IMR-90 (cell line): ENCODE results near the gene GNB1L. TPM values are rescaled to one million over a fixed set of nuclear protein-coding genes. Genes with fewer than 3 reads are reported as not detected.

ENCODE experiments used
- ATAC-seq: fragments of 200-7000 bp; cut with Tn5 transposase; 2 replicates; pipeline ENCODE4 v1.9.1; 2020; ENCODE audit warnings: low read depth, mild to moderate bottlenecking, moderate library complexity
- BruUV-seq: library from RNA; stranded (reverse); fragments of 400-500 nt; replicated peaks from 2 replicates; lab custom pipeline; 2021; lab: Mats Ljungman, UMichigan
- CTCF ChIA-PET: fragments of 300-600 bp; formaldehyde crosslinking; extraction: SDS; loops from one replicate; lab custom pipeline; 2021; ENCODE audit warnings: antibody characterized with exemption; lab: Yijun Ruan, JAX
- POLR2A ChIA-PET: fragments of 300-600 bp; sonication (Branson Sonifier 250); formaldehyde crosslinking; loops from one replicate; lab custom pipeline; 2022; ENCODE audit warnings: antibody characterized with exemption; ENCODE audit not compliant: unreplicated experiment; lab: Charles Lee
- DNase-seq: peaks from one replicate; pipeline ENCODE4 v3.0.0; 2013
- H2AFZ ChIP-seq: replicated peaks from 2 replicates; pipeline ENCODE3; 2013; ENCODE audit warnings: low read length, mild to moderate bottlenecking; ENCODE audit not compliant: poor library complexity
- H2AK5ac ChIP-seq: 2 replicates; pipeline ENCODE4 v1.6.1; 2013; ENCODE audit warnings: low read depth, low read length, inconsistent platforms
- H2AK9ac ChIP-seq: replicated peaks from 2 replicates; pipeline ENCODE3; 2013; ENCODE audit warnings: mild to moderate bottlenecking, low read depth, low read length, moderate library complexity; ENCODE audit not compliant: poor library complexity
- H2BK120ac ChIP-seq: 2 replicates; pipeline ENCODE4 v1.6.1; 2013; ENCODE audit warnings: low read depth, low read length, inconsistent platforms
- H2BK15ac ChIP-seq: 3 replicates; pipeline ENCODE4 v1.6.1; 2013; ENCODE audit warnings: low read depth, low read length, inconsistent platforms
- H2BK20ac ChIP-seq: 2 replicates; pipeline ENCODE4 v1.6.1; 2013; ENCODE audit warnings: low read depth, mild to moderate bottlenecking, inconsistent platforms, low read length, moderate library complexity
- H2BK5ac ChIP-seq: 2 replicates; pipeline ENCODE4 v1.6.1; 2013; ENCODE audit warnings: mild to moderate bottlenecking, low read depth, low read length, inconsistent platforms; ENCODE audit not compliant: poor library complexity, severe bottlenecking
- H3K14ac ChIP-seq: replicated peaks from 2 replicates; pipeline ENCODE4 v1.6.1; 2013; ENCODE audit warnings: low read depth, low read length, inconsistent platforms
- H3K18ac ChIP-seq: 2 replicates; pipeline ENCODE4 v1.6.1; 2013; ENCODE audit warnings: low read depth, low read length, control low read depth
- H3K23ac ChIP-seq: 2 replicates; pipeline ENCODE4 v1.6.1; 2013; ENCODE audit warnings: low read depth, low read length, inconsistent platforms
- H3K27ac ChIP-seq: 2 replicates; pipeline ENCODE4 v1.5.1; 2013; ENCODE audit warnings: mild to moderate bottlenecking, control low read depth, low read length; ENCODE audit not compliant: insufficient read depth
- H3K27me3 ChIP-seq: 2 replicates; pipeline ENCODE4 v1.6.1; 2013; ENCODE audit warnings: low read length; ENCODE audit not compliant: control insufficient read depth, insufficient read depth
- H3K36me3 ChIP-seq: 2 replicates; pipeline ENCODE4 v1.6.1; 2013; ENCODE audit warnings: low read length, mixed read lengths; ENCODE audit not compliant: control insufficient read depth, insufficient read depth
- H3K4ac ChIP-seq: 2 replicates; pipeline ENCODE4 v1.6.1; 2013; ENCODE audit warnings: low read depth, low read length, inconsistent platforms
- H3K4me1 ChIP-seq: 2 replicates; pipeline ENCODE4 v1.6.1; 2013; ENCODE audit warnings: low read length, mixed read lengths; ENCODE audit not compliant: control insufficient read depth, insufficient read depth
- H3K4me2 ChIP-seq: 2 replicates; pipeline ENCODE4 v1.6.1; 2013; ENCODE audit warnings: low read depth, mild to moderate bottlenecking, control low read depth, low read length, moderate library complexity
- H3K4me3 ChIP-seq: 2 replicates; pipeline ENCODE4 v1.5.1; 2013; ENCODE audit warnings: low read depth, mild to moderate bottlenecking, control low read depth, low read length, moderate library complexity; ENCODE audit not compliant: insufficient read depth
- H3K56ac ChIP-seq: 2 replicates; pipeline ENCODE4 v1.6.1; 2013; ENCODE audit warnings: low read length, inconsistent platforms; ENCODE audit not compliant: insufficient read depth; ENCODE audit errors: extremely low read depth
- H3K79me1 ChIP-seq, 2 experiments: 2 replicates each; pipeline ENCODE4 v1.6.1; 2013; ENCODE audit warnings: low read length in 2 of 2, inconsistent platforms in 1 of 2, low read depth in 1 of 2
- H3K9ac ChIP-seq: 2 replicates; pipeline ENCODE4 v1.6.1; 2013; ENCODE audit warnings: low read depth, low read length, control low read depth
- H3K9me1 ChIP-seq: 2 replicates; pipeline ENCODE4 v1.6.1; 2013; ENCODE audit warnings: low read length, inconsistent platforms; ENCODE audit not compliant: insufficient read depth
- H3K9me3 ChIP-seq: 2 replicates; pipeline ENCODE4 v1.6.1; 2013; ENCODE audit warnings: low read length; ENCODE audit not compliant: control insufficient read depth, insufficient read depth
- H4K20me1 ChIP-seq: 2 replicates; pipeline ENCODE4 v1.6.1; 2013; ENCODE audit warnings: low read length, inconsistent platforms; ENCODE audit not compliant: insufficient read depth
- H4K5ac ChIP-seq: 2 replicates; pipeline ENCODE4 v1.6.1; 2013; ENCODE audit warnings: mild to moderate bottlenecking, low read depth, low read length, control low read depth
- H4K8ac ChIP-seq, 2 experiments: 2 replicates each; pipeline ENCODE4 v1.6.1; 2013; ENCODE audit warnings: low read depth in 2 of 2, low read length in 2 of 2, control low read depth in 1 of 2, inconsistent platforms in 1 of 2
- H4K91ac ChIP-seq: 2 replicates; pipeline ENCODE4 v1.6.1; 2013; ENCODE audit warnings: low read depth, low read length, inconsistent platforms; ENCODE audit not compliant: insufficient read depth
- BHLHE40 ChIP-seq: fragments of 150-350 bp; IDR thresholded peaks from 2 replicates; pipeline ENCODE4 v1.6.1; 2016; ENCODE audit warnings: mild to moderate bottlenecking, low read depth, low read length
- CEBPB ChIP-seq: IDR thresholded peaks from 2 replicates; pipeline ENCODE4 v1.6.1; 2012; ENCODE audit warnings: low read depth, low read length, improper control_type of control experiment
- CHD1 ChIP-seq: IDR thresholded peaks from 2 replicates; pipeline ENCODE4 v1.6.1; 2012; ENCODE audit warnings: low read depth, low read length, improper control_type of control experiment
- FOS ChIP-seq: fragments of 150-350 bp; IDR thresholded peaks from 2 replicates; pipeline ENCODE4 v1.6.1; 2016; ENCODE audit warnings: low read depth, low read length
- MAZ ChIP-seq: IDR thresholded peaks from 2 replicates; pipeline ENCODE4 v1.6.1; 2012; ENCODE audit warnings: low read depth, mild to moderate bottlenecking, low read length, improper control_type of control experiment, moderate library complexity, borderline replicate concordance
- NFE2L2 ChIP-seq: fragments of 150-350 bp; IDR thresholded peaks from 2 replicates; pipeline ENCODE4 v1.6.1; 2016; ENCODE audit warnings: low read depth, mild to moderate bottlenecking, low read length
- RAD21 ChIP-seq: IDR thresholded peaks from 2 replicates; pipeline ENCODE4 v1.6.1; 2012; ENCODE audit warnings: low read length, improper control_type of control experiment
- RCOR1 ChIP-seq: IDR thresholded peaks from 2 replicates; pipeline ENCODE4 v1.6.1; 2012; ENCODE audit warnings: mild to moderate bottlenecking, low read length, improper control_type of control experiment; ENCODE audit not compliant: insufficient replicate concordance
- RFX5 ChIP-seq: IDR thresholded peaks from 2 replicates; pipeline ENCODE4 v1.8.0; 2012; ENCODE audit warnings: low read depth, mild to moderate bottlenecking, low read length, moderate library complexity
- WGBS, 2 experiments: methylation state at CpG; one replicate each; pipeline versions ENCODE4 v1.1.5 to v1.1.7; 2013; ENCODE audit warnings: missing lambda C conversion rate in 2 of 2; ENCODE audit not compliant: insufficient read length in 1 of 2; ENCODE audit errors: extremely low coverage in 2 of 2; 5-methylcytosine and 5-hydroxymethylcytosine counted together
- dilution Hi-C: fragments of 300-500 bp; cut with HindIII; formaldehyde crosslinking; loops from one replicate; pipeline ENCODE4 v1.14.3; 2018; ENCODE audit warnings: low sequenced_read_pairs; ENCODE audit not compliant: unreplicated experiment
- in situ Hi-C: fragments of 300-500 bp; cut with MboI; formaldehyde crosslinking; loops from 3 replicates; pipeline ENCODE4 v1.14.3; 2019; ENCODE audit warnings: low sequenced_read_pairs, inconsistent platforms, mixed read lengths
- intact Hi-C: fragments of 100-400 bp; cut with micrococcal nuclease; formaldehyde crosslinking; loops from 2 replicates; pipeline ENCODE4 v1.10.0; 2022
- polyA plus RNA-seq, 3 experiments: library from polyadenylated mRNA; depleted of rRNA; stranded (reverse); fragments of >200 nt; gene quantifications; 2 replicates each; pipeline ENCODE4 v1.2.3, GENCODE V29; 2012; ENCODE audit warnings: low replicate concordance in 1 of 3
- total RNA-seq: library from RNA; depleted of rRNA; stranded (reverse); fragments of >200 nt; gene quantifications from 2 replicates; pipeline ENCODE4 v1.2.3, GENCODE V29; 2012
- TF ChIP-seq, protein P1 (sequence below): fragments of 150-350 bp; IDR thresholded peaks from 2 replicates; pipeline ENCODE4 v1.6.1; 2016; ENCODE audit warnings: low read depth, mild to moderate bottlenecking, low read length, moderate library complexity, borderline replicate concordance
- TF ChIP-seq, protein P2 (sequence below): fragments of 150-350 bp; IDR thresholded peaks from 2 replicates; pipeline ENCODE4 v1.6.1; 2017; ENCODE audit warnings: mild to moderate bottlenecking, antibody characterized with exemption, low read length, low read depth

The GNB1L gene
- total and polyA plus RNA-seq, 2 of the 4 experiments (the other 2 are of a cell fraction), result 2.5 to 4.4 TPM

DNA sequence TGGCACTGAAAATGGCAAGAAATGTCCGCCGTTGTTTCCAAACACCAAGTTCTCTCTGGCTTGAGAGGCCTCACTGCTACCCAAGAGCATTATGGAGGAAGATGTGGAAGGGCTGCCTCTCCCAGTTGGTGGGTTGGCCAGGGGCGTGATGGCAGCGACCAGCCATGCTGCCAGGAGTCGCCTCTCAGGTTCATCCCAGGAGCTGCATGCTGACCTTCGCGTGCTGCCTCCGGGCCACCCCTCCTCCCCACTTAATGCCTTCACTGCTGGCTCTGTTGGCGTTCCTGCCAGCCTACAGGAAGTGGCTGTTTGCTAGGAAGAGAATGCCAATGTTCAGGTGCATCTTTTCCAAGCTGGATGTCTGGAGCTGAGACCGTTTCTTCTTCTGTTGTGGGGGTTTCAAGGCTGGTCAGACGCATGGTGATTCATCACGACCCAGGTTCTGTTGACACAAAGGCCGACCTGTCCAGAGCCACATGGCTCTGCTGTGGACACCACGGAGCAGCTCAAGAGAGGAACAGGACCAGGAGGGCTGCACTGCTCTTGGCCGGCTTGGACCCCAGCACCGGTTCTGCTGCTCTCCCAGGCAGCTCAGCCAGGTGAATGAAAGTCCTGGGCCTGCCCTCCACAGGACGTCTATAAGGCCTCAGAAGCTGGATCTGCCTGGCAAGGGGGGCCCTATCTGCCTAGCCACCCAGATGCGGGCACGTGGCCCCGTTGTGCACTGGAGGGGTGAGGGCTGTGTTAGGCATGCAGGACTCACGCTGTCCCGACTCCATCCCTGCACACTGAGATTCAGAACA is 69.0 kb downstream of the GNB1L start (continued):
- TF ChIP-seq, protein P1, sequence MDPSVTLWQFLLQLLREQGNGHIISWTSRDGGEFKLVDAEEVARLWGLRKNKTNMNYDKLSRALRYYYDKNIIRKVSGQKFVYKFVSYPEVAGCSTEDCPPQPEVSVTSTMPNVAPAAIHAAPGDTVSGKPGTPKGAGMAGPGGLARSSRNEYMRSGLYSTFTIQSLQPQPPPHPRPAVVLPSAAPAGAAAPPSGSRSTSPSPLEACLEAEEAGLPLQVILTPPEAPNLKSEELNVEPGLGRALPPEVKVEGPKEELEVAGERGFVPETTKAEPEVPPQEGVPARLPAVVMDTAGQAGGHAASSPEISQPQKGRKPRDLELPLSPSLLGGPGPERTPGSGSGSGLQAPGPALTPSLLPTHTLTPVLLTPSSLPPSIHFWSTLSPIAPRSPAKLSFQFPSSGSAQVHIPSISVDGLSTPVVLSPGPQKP, result no peak

DNA sequence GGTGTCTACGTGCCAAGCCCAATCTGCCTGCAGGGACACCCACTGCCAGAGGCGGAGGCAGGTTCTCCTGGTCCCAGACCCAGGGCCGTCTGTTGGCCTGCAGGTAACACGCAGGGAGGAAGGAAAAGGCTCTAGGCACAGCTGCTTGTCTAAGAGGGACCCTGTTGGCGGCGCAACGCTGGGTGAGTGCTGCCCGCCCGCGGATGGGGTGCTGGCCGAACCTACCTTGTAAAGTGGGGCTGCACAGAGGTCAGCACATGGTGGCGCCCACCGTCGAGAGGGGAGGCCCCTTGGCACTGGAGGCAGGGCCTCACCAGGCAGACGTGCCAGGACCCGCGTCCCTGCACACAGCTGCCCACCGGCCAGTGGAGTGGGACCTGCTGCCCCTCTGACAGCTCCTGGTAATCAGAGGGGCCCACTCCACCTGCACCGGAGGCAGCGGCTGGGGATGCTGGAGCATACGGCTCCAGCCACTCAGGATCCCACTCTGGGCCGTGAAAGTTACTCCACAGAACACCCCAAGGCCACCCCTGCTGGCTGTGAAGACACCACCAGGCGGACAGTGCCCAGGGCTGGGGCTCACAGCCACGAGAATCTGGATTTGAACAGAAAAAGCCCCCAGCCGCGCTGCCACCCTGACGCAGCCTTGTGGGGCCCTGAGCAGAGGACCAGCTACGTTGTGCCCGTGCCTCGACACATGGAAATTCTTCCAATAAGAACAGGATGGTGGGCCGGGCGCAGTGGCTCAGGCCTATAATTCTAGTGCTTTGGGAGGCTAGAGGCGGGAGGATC is 70.1 kb downstream of the GNB1L start:
- no peak overlapping the region for H3K4me3 ChIP-seq
- no peaks in the 10 kb centered on the region; the same call in 1 of the 2 replicates for H3K9me1 ChIP-seq
- 89% methylated on average over 10 of the region's 33 CpGs; no CpG with 5 or more reads in 1 of the 2 experiments for WGBS, 2 experiments
- no peak overlapping the region for H2AFZ ChIP-seq
- H2BK20ac ChIP-seq, result no peak overlapping the region
- H3K18ac ChIP-seq, result no peak overlapping the region
- no peak overlapping the region for H3K56ac ChIP-seq
- intact Hi-C loops (no loop called here), dilution Hi-C loops (no loop called here), in situ Hi-C loops (no loop called here)
- H3K79me1 ChIP-seq, result no peaks in the 10 kb centered on the region
- CTCF ChIA-PET, result interaction anchor here (1.2 kb wide), 1 partner anchor 54 kb away, joined by 5 read pairs; no protein-coding TSS in a partner anchor
- no peak overlapping the region for H3K27ac ChIP-seq
- ATAC-seq (no peak), DNase-seq (no peak)
- peaks cover 4% of the 10 kb centered on the region; the same call in 1 of the 2 replicates for H3K4me1 ChIP-seq
- no peaks in the 10 kb centered on the region for H3K27me3 ChIP-seq
- no peaks in the 10 kb centered on the region for H4K20me1 ChIP-seq
- no peak overlapping the region for H3K9ac ChIP-seq
- H4K8ac ChIP-seq, result no peak overlapping the region
- no peak overlapping the region for H2BK120ac ChIP-seq
- H2AK5ac ChIP-seq, result no peak overlapping the region
- no peak overlapping the region for H2AK9ac ChIP-seq
- BruUV-seq, result no TSS peak
- H3K23ac ChIP-seq, result no peak overlapping the region
- no peak overlapping the region for H3K4ac ChIP-seq
- H2BK5ac ChIP-seq, result no peak overlapping the region
- no peak overlapping the region for H4K5ac ChIP-seq
- H2BK15ac ChIP-seq, result no peak overlapping the region
- no peak overlapping the region for H4K91ac ChIP-seq
- POLR2A ChIA-PET, result no interaction called here
- no peak overlapping the region for H3K14ac ChIP-seq
- no peak overlapping the region for H3K4me2 ChIP-seq
- H3K9me3 ChIP-seq, result 0 out of 2 replicates have a peak, but pooled peaks cover 2% of the 10 kb centered on the region
- H3K36me3 ChIP-seq, result peaks cover 3% of the 10 kb centered on the region
- TF ChIP-seq RFX5 (no peak), NFE2L2 (no peak), MAZ (no peak), BHLHE40 (no peak), RAD21 (no peak), FOS (no peak), CHD1 (no peak), RCOR1 (no peak), CEBPB (no peak)
- TF ChIP-seq, protein P2, sequence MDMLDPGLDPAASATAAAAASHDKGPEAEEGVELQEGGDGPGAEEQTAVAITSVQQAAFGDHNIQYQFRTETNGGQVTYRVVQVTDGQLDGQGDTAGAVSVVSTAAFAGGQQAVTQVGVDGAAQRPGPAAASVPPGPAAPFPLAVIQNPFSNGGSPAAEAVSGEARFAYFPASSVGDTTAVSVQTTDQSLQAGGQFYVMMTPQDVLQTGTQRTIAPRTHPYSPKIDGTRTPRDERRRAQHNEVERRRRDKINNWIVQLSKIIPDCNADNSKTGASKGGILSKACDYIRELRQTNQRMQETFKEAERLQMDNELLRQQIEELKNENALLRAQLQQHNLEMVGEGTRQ, result no peak
- TF ChIP-seq, protein P1, result no peak
